GM18868 (cell line): ENCODE results near the gene PLGRKT.
"Not testable (repeated sequence)": the region's sequence is repeated elsewhere in the genome, so short reads cannot be mapped to it uniquely, and the experiment has no call there.

ENCODE experiments used
- ATAC-seq: cut with Tn5 transposase; IDR thresholded peaks from one replicate; pipeline ENCODE4 v1.9.1; 2021; ENCODE audit warnings: mild to moderate bottlenecking, moderate library complexity; ENCODE audit not compliant: unreplicated experiment

The PLGRKT gene, protein sequence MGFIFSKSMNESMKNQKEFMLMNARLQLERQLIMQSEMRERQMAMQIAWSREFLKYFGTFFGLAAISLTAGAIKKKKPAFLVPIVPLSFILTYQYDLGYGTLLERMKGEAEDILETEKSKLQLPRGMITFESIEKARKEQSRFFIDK

DNA sequence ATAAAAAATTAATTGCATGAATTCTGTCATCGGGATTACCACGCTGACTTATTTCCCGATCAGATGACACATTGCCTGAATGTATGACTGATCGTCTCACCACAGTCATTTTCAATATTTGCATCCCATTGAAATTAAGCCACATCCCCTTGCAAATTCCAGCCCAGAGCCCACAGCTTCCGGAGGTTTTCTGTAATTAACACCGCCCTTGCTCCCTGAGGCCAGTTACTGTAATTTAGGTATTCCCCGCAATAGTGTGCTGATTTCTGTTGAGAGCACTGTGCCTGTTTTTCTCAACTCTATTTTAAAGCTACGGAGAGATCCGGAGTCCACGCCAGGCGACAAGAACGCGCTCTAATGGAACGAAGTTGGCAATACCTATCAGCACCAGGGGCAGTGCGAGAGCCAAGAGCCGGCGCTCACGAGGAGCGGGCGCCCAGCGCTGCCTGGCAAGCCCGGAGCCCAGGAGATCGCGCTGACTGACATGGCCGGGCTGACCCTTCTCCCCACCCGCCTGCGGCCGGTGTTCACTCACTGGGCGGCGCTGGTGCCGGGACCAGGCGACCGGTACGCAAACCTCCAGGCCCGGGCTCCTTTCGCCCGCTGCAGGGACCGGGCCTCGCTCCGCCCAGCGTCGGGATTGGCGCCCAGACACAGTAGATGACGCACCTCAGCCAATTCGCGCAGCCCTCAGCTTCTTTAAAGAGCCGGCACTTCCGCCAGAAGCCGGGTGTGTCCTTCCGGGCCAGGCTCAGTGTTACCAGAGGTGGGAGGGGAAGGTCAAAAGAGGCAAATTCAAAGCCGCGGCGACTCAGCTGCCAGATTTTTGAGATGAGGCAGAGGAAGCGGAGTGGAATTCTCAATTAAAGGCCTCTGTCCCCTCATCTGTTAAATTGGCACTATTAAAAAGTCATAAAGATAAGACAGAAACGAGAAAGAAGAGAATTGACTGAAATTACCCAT lies at the start of gene PLGRKT:
TSS of gene PLGRKT (minus strand) at position 672 of the 963 bp plus-strand sequence. CDS start 5,948 bp downstream, outside the sequence.
- peak; percentile 78 for ATAC-seq

DNA sequence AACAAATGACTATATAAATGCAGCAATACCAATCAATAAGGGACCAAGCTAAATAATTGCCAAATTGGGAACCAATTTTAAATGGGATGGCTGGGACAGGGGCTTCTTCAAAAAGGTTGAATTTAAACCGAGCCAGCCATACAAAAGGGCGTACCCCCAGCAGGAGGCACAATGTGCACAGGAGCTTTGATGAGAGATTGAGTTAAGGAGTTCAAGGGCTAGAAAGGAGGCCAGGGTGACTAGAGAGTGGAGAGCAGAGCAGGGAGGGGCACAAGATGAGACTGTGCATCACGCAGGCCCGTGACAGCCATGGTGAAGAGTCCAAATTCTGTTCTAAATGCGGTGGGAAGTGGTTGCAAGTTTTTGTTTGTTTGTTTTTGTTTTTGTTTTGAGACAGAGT lies 49.3 kb upstream of the PLGRKT start:
- ATAC-seq = no peak

DNA sequence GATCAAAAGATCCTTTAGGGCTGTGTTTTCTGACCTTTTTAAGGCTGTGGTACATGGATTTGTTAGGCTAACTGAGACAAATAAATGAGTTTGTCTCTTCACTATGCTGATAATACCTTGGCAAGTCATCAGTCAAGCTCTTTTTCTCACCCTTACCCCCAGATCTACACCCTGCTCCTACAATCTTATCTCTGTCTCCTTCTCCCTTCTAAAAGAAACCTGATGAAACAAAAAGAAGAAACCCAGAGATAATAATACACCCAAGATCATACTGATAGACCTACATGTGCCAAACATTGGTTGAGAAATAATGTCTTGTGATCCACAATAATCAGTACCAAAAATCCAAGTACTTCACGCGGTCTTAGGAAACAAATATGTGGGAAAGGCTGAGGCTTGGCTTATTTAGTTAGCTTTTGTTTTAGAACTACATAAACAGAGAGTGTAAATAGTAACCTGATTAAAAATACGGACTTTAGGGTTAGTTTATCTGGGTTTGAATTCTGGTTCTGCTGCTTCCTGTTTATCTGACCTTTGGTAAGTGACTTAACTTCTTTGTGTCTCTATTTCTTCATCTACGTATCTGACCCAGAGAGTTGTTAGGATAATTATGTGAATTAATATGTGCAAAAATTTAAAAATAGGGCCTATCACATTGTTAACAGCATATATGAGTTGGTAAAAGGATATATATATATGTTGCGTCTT lies 47.8 kb upstream of the PLGRKT start:
- no peak for ATAC-seq

DNA sequence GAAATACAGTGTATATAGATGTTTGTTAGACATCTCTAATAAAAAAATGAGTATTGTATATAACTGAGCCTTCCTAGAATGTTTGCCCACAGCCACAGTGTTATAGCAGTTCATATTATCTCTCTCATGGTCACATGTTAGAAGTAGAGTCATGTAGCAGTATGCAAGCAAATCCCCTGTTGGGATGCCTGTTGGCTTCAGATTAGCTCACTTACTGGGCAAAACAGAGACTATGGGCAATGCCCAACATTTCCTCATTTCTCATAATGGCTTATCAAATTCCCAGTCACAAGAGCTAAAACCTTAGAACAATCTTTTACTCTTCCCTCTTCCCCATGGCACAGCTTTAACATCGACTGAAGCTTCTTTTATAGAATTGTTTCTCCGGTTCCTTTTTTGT lies 45.6 kb upstream of the PLGRKT start:
- ATAC-seq = no peak

DNA sequence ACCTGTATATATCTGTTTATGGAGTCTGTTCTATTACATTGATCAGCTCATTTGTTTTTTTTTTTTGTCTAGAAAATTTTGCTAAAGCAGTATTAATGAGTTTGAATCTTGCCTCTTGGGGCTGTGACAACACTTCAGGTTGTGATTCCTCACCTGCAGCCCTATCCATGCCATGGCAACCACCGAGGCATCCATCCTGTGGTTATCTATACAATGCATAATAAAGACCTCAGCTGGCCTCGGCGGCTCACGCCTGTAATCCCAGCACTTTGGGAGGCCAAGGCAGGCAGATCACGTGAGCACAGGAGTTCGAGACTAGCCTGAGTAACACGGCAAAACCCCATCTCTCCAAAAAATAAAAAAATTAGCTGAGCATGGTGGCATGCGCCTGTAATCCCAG lies 44.5 kb upstream of the PLGRKT start:
- no peak for ATAC-seq

DNA sequence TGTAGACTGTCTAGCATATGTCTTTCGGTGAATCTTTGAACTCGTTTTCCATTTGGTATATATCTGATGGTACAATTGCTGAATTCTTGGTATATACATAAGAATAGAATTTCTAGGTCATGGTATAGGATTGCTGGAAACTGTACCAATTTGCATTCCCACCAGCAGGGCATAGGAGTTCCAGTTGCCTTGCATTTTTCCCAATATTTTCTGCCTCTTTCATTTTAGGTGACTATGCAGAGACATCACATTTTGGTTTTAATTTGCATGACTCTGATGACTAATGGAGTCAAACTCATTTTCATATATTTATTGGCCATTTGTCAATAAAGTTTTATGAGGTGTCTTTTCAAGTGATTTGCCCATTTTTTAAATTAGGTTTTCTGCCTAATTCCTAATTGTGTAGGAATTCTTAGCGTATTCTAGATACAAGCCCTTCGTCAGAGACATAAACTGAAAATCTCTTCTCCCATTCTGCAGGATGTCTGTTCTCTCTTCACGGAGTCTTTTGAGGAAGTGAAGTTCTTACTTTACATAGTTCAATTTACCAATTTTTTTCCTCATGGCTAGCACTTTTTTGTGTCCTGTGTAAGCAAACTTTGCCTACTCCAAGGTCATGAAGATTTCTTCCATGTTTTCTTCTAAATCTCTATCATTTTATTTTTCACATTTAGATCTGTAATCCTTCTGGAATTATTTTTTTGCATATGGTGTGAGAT lies 43.8 kb upstream of the PLGRKT start:
- ATAC-seq = no peak

DNA sequence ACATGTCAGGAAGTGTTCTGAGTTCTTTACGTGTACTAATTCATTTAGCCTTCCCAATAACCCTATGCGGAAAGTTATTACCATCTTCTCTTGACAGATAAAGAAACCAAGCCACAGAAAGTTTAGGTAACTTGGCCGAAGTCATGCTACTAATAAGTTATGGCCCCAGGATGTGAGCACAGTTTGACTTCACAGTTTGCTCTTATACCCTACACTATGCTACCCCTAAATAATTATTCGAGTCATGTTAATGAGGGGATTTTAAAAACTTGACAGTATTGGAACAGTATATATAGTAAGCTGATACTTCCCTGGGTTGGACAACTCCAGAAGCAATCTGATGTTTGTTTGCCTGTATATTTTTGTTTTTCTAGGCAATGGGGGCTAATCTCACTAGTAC lies 43.2 kb upstream of the PLGRKT start:
- no peak for ATAC-seq

DNA sequence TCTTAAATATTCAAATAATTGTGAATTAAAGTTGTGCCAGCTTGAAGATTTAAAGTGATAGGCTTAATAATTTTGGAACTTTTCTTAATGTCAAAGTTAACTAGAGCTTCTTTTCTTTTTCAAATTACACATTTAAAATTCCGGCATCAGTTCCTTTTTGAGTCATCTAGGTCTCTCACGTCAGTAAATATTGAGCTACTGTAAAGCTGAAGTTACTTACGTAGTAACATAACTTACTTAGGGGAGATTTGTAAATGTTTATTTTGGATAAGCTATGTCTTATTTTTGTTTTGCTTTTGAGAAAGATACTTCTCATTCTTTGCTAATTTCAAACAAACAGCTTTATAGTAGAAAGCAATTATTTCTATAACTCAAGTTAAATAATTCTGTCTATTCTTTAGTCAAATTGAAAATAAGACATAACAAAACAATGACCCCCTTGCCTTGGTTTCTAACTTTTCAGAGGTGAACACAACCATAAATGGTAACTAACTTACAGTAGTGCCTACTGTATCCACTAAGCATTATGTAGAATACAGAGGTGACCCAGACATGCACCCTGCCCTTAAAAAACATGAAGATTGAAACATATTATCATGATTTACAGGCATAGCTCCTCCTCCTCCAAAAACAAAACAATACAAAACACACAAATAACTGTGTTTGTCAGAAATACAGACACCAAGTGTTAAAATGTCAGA lies 42.4 kb upstream of the PLGRKT start:
- ATAC-seq = peak; percentile 71

DNA sequence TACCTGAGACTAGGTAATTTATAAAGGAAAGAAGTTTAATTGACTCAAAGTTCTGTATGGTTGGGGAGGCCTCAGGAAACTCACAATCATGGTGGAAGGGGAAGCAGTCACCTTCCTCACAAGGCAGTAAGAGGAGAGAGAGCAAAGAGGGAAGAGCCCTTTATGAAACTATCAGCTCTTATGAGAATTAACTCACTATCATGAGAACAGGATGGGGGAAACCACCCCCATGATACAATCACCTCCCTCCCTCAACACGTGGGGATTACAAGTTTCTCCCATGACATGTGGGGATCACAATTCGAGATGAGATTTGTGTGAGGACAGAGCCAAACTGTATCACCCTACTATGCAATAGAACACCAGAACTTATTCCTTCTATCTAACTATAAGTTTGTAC lies 40.5 kb upstream of the PLGRKT start:
- peak; percentile 44 for ATAC-seq

DNA sequence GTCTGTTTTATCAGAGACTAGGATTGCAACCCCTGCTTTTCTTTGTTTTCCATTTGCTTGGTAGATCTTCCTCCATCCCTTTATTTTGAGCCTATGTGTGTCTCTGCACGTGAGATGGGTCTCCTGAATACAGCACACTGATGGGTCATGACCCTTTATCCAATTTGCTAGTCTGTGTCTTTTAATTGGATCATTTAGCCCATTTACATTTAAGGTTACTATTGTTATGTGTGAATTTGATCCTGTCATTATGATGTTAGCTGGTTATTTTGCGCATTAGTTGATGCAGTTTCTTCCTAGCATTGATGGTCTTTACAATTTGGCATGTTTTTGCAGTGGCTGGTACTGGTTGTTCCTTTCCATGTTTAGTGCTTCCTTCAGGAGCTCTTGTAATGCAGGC lies 37.9 kb upstream of the PLGRKT start:
- not testable (repeated sequence) for ATAC-seq

DNA sequence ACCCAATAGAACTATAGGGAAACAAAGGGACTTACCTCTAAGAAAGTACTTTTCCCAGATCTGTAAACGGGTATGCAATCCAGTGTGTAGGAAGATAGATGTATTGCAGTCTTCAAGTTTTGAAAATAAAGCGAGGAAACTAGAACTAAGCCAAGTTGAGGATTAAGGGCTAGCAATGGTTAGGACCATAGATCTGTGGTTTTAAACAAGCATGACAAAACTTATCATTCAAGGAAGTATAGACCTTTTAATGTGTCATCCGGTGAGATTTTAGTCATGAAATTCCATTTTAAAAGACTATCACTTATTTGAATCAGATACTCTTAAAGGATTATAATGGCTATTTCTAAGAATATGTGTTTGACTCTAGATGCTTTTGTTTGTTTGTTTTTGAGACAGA lies 33.1 kb upstream of the PLGRKT start:
- no peak for ATAC-seq

DNA sequence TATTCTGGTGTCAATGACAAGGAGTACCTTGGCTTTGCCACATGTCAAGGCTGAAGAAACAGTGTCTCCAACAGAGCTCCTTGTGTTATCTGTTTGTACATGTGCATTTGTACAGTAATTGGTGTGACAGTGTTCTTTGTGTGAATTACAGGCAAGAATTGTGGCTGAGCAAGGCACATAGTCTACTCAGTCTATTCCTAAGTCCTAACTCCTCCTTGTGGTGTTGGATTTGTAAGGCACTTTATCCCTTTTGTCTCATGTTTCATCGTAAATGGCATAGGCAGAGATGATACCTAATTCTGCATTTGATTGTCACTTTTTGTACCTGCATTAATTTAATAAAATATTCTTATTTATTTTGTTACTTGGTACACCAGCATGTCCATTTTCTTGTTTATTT lies 32.4 kb upstream of the PLGRKT start:
- ATAC-seq = no peak

DNA sequence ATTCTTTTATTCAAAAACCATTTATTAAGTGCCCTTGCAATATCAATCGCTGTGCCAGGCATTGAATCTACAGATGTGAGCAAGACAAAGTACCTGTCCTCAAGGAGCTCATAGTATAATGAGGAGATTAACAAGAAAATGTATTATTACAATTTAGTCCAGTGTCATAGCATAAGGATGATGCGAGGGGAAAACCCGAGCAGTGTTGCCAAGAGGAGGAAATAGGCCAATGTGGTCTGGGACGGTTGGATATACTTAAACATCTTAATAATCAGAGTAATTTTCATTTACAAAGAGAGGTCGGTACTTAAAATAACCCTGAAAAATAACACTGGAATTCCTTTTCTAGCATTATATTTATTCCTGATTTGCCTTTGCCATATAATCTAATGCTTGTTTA lies 31.1 kb upstream of the PLGRKT start:
- no peak for ATAC-seq

DNA sequence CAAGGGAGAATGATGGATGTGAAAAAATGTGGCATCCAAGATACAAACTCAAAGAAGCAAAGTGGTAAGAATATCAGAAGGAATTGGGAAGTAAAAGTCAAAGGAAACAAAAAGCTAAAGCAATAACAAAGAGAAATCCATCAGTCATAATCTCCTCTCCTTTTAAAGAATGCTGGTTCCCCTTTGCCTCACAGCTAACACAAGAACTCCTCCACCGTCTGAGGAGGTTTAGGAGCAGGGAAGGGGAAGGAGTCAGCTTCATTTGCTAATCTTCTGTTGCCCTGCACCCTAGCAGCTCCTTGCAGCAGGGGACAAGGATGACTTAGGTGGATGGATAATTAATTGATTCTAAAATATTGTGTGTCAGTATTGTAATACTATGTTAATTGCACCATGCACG lies 29.0 kb upstream of the PLGRKT start:
- ATAC-seq = no peak

DNA sequence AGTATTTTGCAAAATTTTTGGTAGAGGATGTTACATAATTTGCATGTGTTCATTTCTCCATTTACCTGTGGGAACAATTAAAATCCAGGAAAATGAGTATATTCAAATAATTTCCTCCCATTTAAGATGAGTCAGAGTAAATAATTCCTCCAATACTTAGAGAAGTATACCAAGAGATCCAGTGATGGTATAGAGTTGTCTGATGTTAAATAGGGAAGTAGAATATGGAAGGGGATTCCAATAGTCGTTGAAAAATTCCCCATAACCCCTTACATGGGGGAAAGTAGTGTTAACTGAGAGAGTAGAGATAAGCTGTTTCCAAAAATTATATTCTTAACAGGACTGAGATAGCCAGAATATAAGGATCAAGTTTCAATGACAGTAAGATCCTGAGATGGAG lies 28.3 kb upstream of the PLGRKT start:
- no peak for ATAC-seq

DNA sequence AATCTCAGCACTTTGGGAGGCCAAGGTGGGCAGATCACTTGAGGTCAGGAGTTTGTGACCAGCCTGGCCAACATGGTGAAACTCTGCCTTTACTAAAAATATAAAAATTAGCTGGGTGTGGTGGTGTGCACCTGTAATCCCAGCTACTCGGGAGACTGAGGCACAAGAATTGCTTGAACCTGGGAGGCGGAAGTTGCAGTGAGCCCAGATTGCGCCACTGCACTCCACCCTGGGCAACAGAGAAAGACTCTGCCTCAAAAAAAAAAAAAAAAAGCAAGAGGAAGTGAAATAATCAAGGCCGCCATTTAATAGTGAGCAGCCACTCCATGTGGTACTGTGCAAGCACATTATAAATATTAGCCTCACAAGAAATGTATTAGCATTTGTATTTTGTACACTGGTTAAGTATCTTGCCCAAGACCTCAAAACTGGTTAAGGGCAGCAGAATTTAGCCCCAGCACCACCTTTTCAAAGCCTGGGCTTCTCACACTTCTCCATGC lies 27.2 kb upstream of the PLGRKT start:
- not testable (repeated sequence) for ATAC-seq

DNA sequence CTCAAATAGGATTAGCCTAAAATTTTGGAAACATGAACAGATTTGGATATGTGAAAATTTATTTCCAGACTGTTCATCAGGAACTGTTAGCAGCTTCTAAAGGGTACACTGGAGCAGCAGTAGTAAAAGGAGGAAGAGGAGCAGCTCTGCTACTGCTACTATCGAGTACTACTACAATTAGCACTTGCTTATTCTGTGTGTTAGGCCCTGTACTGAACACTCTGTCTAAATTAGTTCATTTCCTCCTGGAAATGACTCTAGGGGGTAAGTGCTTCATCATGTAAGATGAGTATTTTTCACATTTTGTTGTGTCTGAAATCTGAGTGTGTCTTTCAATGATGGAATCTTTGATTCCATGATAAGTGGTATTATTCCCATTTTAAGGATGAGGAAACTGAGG lies 22.4 kb upstream of the PLGRKT start:
- ATAC-seq = no peak

DNA sequence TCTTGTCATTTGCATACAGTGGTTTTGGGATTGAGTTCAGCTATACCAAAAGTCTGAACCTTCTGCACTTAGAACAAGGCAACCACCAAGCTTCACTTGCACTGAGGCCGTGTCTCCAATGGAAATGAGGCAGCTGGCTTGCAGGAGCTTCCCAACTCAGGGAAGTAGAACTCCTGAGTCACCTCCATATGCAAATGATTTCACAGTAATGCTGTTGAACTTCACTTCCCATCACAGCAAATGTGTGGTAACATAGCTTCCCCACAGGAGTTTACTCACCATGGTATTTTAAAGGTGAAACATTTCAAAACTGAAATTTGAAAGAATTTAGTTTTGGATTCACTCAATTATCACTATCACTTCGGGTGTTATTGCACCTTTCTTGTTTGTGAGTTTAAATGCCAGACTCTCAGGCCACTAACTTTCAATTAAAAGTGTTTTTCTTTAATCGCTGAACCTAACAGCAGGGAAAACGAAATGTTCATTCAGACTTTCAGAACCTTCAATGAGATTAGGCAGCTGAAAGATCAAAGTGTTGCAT lies 21.6 kb upstream of the PLGRKT start:
- ATAC-seq = peak; percentile 56

DNA sequence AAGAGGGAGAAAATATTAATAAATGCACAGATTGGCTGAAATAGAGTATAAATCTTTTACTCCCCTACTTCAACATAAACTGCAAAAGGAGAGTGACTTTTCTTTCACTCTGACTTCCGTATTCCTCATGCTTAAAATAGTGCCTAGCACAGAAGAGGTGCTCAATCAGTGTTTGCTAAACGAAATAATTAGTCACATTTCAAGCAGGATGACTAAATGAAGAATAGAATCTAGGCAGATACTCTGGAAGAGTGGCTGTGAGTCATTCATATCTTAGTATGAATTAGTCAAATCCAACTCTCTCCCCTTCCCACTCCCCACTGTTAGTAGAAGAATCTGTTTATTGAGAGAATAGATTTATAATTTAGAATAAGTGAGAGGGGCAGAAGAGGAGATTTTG lies 17.5 kb upstream of the PLGRKT start:
- ATAC-seq = peak; percentile 43

DNA sequence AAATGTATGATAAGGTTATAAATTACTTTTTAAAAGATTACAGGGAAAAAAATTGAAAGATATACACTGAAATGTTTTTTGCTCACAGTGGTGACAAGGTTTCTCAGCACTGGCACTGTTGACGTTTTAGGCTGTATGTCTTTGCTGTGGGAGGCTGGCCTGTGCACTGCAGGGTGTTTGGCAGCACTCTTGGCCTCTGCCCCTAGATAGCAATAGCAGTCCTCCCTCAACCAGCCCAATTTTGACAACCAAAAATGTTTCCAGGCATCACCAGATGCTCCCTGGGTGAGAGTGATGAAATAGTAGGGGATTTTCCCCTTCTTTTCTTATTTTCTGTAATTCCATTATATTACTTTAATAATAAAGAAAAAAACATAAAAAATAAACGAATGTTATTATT lies 15.9 kb upstream of the PLGRKT start:
- no peak for ATAC-seq
